Effector CD8-positive, alpha-beta T cell (primary cell): ENCODE measurements around the gene RGS1.

Experiments used
- DNase-seq: peaks from one replicate; lab custom pipeline; 2025; lab: John Stamatoyannopoulos, UW

RGS1 gene

DNA sequence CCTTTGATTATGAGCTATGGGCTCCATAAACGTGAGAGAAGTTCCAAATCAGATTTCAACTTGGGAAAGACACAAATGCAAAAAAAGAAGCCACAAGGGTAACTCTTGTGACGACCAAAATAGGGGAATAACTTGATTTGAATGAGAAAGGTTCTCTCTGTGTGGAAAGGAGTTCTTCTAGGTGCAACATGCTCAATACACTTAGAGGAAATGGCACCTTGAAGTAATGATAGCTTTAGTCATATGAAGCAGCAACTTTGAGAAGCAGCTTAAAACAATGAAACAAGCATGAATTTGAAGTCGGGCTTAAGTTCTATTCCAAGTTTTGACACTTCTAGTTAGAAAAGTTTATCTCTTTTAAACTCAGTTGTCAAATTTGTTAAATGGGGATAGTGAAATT lies 21.8 kb upstream of the RGS1 start:
- DNase-seq: no peak

GRCh38 chr1:192554904-192555303 lies 20.7 kb upstream of the RGS1 start:
- DNase-seq: no peak

DNA sequence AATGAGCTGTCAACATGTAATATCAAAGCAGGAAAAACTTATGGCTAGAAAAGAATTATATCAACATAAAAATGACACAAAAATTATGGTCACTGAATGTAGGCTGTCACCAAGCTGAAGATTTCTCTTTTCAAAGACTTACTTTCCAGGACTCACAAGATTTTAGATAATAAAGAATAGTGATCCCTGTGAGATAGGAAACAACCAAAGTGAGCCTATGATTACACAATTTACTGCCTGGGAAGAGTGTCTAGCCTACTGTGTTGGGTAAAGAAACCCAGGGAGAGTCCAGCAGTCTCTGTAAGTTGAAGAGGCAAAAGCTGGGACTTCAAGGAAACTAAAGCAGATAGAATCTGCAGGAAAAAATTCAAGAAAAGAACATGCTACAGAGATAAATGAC lies 20.2 kb upstream of the RGS1 start:
- no peak for DNase-seq

DNA sequence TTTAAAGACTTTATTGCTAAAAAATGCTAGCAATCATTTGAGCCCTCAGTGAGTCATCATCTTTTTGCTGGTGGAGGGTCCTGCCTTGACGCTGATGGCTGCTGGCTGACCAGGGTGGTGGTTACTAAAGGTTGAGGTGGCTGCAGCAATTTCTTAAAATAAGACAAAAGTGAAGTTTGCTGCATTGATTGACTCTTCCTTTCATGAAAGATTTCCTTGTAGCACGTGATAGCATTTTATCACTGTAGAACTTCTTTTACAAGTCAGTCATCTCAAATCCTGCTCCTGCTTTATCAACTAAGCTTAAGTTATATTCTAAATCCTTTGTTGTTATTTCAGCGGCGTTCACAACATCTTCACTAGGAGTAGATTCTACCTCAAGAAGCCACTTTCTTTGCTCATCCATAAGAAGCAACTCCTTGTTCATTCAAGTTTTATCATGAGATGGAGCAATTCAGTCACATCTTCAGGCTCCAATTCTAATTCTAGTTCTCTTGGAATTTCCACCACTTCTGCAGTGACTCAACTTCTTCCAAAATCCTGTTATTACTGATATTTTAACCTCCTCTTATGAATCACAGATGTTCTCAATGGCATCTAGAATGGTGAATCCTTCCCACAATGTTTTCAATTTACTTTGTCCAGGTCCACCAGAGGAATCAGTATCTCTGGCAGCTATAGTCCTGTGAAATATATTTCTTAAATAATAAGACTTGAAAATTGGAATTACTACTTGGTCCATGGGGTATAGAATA lies 17.6 kb upstream of the RGS1 start:
- DNase-seq: no peak

DNA sequence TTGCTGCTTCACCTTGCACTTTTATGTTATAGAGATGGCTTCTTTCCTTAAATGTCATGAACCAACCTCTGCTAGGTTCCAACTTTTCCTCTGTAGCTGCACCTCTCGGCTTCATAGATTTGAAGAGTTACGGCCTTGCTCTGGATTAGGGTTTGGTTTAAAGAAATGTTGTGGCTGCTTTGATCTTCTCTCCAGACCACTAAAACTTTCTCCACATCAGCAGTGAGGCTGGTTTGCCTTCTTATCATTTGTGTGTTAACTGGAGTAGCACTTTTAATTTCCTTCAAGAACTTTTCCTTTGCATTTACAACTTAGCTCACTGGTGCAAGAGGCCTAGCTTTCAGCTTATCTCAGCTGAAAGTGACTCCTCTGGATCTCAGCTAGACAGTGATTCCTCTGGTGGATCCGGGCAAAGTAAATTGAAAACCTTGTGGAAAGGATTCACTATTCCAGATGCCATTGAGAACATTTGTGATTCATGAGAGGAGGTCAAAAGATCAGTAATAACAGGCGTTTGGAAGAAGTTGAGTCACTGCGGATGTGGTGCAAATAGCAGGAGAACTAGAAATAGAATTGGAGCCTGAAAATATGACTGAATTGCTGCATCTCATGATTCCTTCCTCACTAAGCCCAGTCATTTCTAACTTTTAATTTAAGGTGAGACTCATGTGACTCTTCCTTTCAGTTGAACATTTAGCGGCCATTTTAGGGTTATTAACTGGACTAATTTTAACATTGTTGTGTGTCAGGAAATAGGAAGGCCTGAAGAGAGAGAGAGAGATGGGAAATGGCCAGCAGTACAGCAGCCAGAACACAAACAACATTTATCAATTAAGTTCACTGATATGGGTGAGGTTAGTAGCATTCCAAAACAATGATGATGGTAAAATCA lies 16.2 kb upstream of the RGS1 start:
- no peak for DNase-seq

- DNase-seq: no peak
Observed at GRCh38 chr1:192561301-192561700, 14.3 kb upstream of the RGS1 start.

DNA sequence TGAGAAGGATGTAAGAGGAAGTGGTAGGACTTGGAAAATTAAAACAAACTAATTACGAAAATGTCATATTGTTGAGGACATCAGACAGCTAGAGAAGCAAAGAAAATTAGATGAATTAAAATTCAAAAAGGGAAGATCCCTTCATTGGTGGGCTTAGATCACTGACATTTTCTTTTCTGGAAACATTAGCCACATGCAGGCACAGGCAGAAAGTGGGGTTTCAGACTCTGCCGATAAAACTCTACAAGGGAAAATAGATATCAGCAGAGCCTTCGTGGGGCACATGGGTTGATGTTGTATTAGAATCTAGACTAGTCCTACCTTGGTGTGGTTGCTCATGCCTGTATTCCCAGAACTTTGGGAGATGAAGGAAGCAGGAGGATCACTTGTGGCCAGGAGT lies 12.4 kb upstream of the RGS1 start:
- no peak for DNase-seq

GRCh38 chr1:192564099-192564498 lies 11.5 kb upstream of the RGS1 start:
- DNase-seq: no peak

DNA sequence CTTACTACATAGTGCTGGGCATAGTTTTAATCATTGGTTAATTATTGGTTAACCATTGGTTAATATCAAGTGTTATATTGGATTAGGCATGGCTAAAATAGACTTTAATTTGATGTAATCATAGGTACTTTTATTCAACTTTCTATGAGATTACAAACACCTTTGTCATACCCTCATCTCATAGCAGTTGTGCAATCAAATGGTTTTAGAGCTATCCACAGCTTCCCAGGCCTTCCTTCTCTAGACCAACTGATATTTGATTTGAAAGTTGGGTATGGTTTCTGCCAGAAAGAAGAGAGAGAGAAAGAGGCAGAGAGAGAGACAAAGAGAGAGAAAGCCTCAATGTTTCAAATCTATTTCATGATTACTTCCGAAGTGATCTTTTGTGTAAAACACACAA lies 9.6 kb upstream of the RGS1 start:
- no peak for DNase-seq

GRCh38 chr1:192566657-192567056 lies 8.9 kb upstream of the RGS1 start:
- no peak for DNase-seq

GRCh38 chr1:192568063-192568462 lies 7.5 kb upstream of the RGS1 start:
- no peak for DNase-seq

GRCh38 chr1:192571668-192572067 lies 3.9 kb upstream of the RGS1 start:
- DNase-seq: no peak

GRCh38 chr1:192573499-192573898 lies 2.1 kb upstream of the RGS1 start:
- DNase-seq: no peak

DNA sequence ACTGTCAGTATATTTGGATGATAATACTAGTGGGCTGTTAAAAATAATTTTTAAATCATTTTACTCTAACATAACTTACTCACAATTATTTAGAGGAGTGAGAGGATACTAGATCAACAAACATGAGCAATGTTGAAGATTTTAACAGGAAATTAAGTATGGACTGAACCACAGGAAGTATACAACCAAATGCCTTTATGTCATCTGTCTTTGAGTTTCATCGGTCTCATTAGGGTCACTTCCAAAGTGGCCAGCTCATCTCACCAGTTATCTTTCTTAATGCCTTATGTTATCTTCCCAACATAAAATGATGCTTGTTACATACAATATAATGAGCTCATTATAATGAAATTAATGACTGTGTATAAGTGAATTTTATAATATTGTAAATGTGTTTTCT lies 1.5 kb upstream of the RGS1 start:
- DNase-seq: no peak

- no peak for DNase-seq
Observed at GRCh38 chr1:192576190-192577144, 894 bp downstream of the RGS1 start.

GRCh38 chr1:192577145-192578140 lies 1.9 kb downstream of the RGS1 start:
- no peak for DNase-seq

DNA sequence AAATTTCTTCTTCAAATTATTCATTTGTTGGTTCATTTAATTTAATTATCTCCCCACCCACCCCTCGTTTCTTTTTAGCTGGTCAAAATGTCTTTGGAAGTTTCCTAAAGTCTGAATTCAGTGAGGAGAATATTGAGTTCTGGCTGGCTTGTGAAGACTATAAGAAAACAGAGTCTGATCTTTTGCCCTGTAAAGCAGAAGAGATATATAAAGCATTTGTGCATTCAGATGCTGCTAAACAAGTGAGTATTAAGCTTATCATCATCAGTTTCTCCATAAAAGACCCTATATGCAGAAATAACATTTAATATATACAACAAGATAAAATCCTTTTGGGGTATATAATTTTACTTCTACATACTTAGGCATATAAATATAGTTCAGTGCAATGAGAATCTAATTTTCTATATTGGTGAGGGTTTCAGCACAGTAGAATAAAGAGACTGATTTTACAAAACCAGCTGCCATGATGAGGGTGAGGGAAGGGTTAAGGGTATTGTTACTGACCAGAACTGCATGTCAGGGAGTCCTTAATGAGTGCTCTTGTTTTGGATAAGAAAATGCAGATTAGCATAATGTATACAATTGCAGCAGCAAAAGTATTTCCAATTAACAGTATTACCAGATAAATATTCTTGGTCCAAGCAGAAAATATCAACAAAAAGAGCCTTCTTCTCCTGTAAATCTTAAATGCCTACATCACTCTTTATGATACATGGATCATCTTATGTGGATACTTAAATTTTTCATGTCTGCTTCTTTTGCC lies 2.8 kb downstream of the RGS1 start:
- no peak for DNase-seq

- no peak for DNase-seq
Observed at GRCh38 chr1:192579010-192579738, 3.6 kb downstream of the RGS1 start.

- DNase-seq: no peak
Observed at GRCh38 chr1:192580351-192580962, 4.9 kb downstream of the RGS1 start.
